Measurements from ENCODE around the gene NUCB2.

Gene NUCB2

GRCh38 chr11:17369684-17370243 is 93.2 kb downstream of the NUCB2 start:
- peaks cover 49% of the 10 kb centered on the region for H3K9me3 Mint-ChIP-seq
- H3K36me3 Mint-ChIP-seq (ENCODE audit: low read depth), result peaks cover 82% of the 10 kb centered on the region
- H3K4me1 Mint-ChIP-seq (ENCODE audit: low read depth), result peaks cover 8% of the 10 kb centered on the region
- DNase-seq, result no peak
- H3K27me3 Mint-ChIP-seq, result no peaks in the 10 kb centered on the region
- no peak overlapping the region for H3K27ac Mint-ChIP-seq
- H3K4me3 Mint-ChIP-seq, result no peak overlapping the region

- no peak for DNase-seq
- Mint-ChIP-seq H3K4me1 (ENCODE audit: low read depth) (peaks cover 8% of the 10 kb centered on the region), H3K4me3 (no peak overlapping the region), H3K9me3 (peaks cover 49% of the 10 kb centered on the region), H3K27ac (no peak overlapping the region), H3K36me3 (ENCODE audit: low read depth) (peaks cover 79% of the 10 kb centered on the region), H3K27me3 (no peaks in the 10 kb centered on the region)
Measured at GRCh38 chr11:17371614-17372013, 95.1 kb downstream of the NUCB2 start.

DNA sequence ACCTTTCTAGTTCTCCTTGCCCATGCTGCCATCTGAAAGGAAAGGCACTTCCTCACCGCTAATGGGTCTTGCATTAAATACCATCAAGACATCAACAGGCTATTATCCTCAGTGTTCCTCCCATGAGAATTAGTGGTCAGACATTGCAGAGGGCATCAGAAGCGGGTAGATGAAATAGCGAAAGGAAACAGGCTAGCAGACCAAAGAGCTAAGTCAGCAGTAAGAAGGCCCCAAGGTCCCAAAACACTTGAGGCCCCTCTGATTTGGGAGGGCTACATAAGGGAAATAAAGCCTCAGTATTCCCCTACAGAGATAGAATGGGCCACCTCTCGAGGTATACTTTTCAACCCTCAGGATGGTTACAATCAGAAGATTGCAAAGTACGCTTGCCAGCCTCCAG is 99.0 kb downstream of the NUCB2 start:
- Mint-ChIP-seq H3K4me3 (no peak overlapping the region), H3K4me1 (ENCODE audit: low read depth) (no peaks in the 10 kb centered on the region), H3K36me3 (ENCODE audit: low read depth) (peaks cover 43% of the 10 kb centered on the region), H3K27me3 (no peaks in the 10 kb centered on the region), H3K27ac (no peak overlapping the region), H3K9me3 (peaks cover 28% of the 10 kb centered on the region)
- no peak for DNase-seq

GRCh38 chr11:17376493-17376892 is 100.0 kb downstream of the NUCB2 start:
- no peak for DNase-seq
- Mint-ChIP-seq H3K4me1 (ENCODE audit: low read depth) (no peaks in the 10 kb centered on the region), H3K27ac (no peak overlapping the region), H3K9me3 (peaks cover 19% of the 10 kb centered on the region), H3K27me3 (no peaks in the 10 kb centered on the region), H3K36me3 (ENCODE audit: low read depth) (peaks cover 34% of the 10 kb centered on the region), H3K4me3 (no peak overlapping the region)

DNA sequence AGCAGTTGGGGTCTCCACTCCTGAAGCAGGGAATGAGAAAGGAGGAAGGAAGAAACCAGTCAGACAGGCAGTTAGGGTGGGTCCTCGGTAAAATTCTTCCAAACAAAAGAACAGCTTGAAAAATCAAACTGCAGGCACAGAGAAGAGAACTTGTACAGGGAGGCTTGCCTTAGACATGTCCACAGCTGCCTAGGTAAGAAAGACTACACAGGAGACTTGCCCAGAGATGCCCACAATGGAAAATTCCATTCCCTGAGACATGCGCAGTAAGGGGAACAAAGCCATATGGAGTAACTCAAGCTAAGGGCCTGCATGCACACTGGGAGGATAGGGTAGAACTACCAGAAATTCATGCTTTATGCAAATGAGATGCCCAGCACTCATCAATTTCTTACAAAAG is 102.1 kb downstream of the NUCB2 start:
- DNase-seq, result no peak
- Mint-ChIP-seq H3K27ac (no peak overlapping the region), H3K4me3 (no peak overlapping the region), H3K36me3 (ENCODE audit: low read depth) (peaks cover 12% of the 10 kb centered on the region), H3K9me3 (peaks cover 5% of the 10 kb centered on the region), H3K27me3 (no peaks in the 10 kb centered on the region), H3K4me1 (ENCODE audit: low read depth) (no peaks in the 10 kb centered on the region)

- no peak overlapping the region for H3K27ac Mint-ChIP-seq
- H3K4me3 Mint-ChIP-seq, result no peak overlapping the region
- DNase-seq, result no peak
- no peaks in the 10 kb centered on the region for H3K27me3 Mint-ChIP-seq
- H3K9me3 Mint-ChIP-seq, result peaks cover 2% of the 10 kb centered on the region
- no peaks in the 10 kb centered on the region for H3K4me1 Mint-ChIP-seq (ENCODE audit: low read depth)
- peaks cover 6% of the 10 kb centered on the region for H3K36me3 Mint-ChIP-seq (ENCODE audit: low read depth)
Measured at GRCh38 chr11:17379383-17380180, 103.0 kb downstream of the NUCB2 start.

DNA sequence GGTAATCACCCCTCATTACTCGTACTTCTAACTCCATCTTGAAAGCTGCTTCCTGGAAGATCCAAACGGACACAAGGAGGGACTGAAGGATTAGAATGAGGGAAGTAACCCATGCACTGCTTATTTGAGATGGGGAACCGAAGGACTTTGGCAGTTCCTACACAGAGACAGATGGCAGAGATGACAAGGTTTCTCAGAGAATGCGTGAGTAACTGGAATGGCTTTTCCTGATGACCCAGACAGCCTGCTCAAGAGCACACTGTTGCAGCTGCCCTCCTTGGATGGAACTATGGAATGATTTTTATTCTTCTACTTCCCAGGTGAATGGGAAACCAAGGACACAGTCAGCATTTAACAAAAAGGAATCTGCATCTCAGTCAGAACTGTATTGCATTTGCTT is 104.6 kb downstream of the NUCB2 start:
- no peak overlapping the region for H3K27ac Mint-ChIP-seq
- no peak overlapping the region for H3K4me3 Mint-ChIP-seq
- peaks cover 2% of the 10 kb centered on the region for H3K9me3 Mint-ChIP-seq
- no peaks in the 10 kb centered on the region for H3K27me3 Mint-ChIP-seq
- DNase-seq, result no peak
- peaks cover 4% of the 10 kb centered on the region for H3K36me3 Mint-ChIP-seq (ENCODE audit: low read depth)
- H3K4me1 Mint-ChIP-seq (ENCODE audit: low read depth), result no peaks in the 10 kb centered on the region
